ENCODE results near the gene MGAT4C. TPM values are rescaled to one million over a fixed set of nuclear protein-coding genes. Genes with fewer than 3 reads are reported as not detected.
A peak's percentile ranks its signal among the peaks of the same experiment; 100 is the strongest.
"Not testable (repeated sequence)": the region's sequence is repeated elsewhere in the genome, so short reads cannot be mapped to it uniquely, and the experiment has no call there.

MGAT4C gene
- total RNA-seq (2014; rRNA removed; shearing (Covaris generic)) = 0.18 TPM in 1 of 2 replicates, not detected in the other

GRCh38 chr12:86256163-86256562 is at the start of gene MGAT4C:
MGAT4C (minus strand) TSS chr12:86256391.
- no peak for DNase-seq (ENCODE audit: low spot score)
- in situ Hi-C loops (cut with HindIII; ENCODE audit: low sequenced_read_pairs) = no loop called here

GRCh38 chr12:86296396-86296795 is 40.2 kb upstream of the MGAT4C start:
- DNase-seq (ENCODE audit: low spot score); in situ Hi-C loops (cut with HindIII; ENCODE audit: low sequenced_read_pairs): not testable (repeated sequence)

- in situ Hi-C loops (cut with HindIII; ENCODE audit: low sequenced_read_pairs) = no loop called here
Measured at GRCh38 chr12:86293682-86294240, 37.6 kb upstream of the MGAT4C start.

GRCh38 chr12:86292480-86292879 is 36.3 kb upstream of the MGAT4C start:
- no peak for DNase-seq (ENCODE audit: low spot score)
- in situ Hi-C loops (cut with HindIII; ENCODE audit: low sequenced_read_pairs) = no loop called here

More at GRCh38 chr12:86293682-86294240, 37.6 kb upstream of the MGAT4C start:
- no peak for DNase-seq (ENCODE audit: low spot score)

- in situ Hi-C loops (cut with HindIII; ENCODE audit: low sequenced_read_pairs) = no loop called here
- DNase-seq (ENCODE audit: low spot score) = no peak
Measured at GRCh38 chr12:86290615-86291014, 34.4 kb upstream of the MGAT4C start.

GRCh38 chr12:86286119-86286518 is 29.9 kb upstream of the MGAT4C start:
- no peak for DNase-seq (ENCODE audit: low spot score)
- in situ Hi-C loops (cut with HindIII; ENCODE audit: low sequenced_read_pairs) = no loop called here

GRCh38 chr12:86283620-86284019 is 27.4 kb upstream of the MGAT4C start:
- in situ Hi-C loops (cut with HindIII; ENCODE audit: low sequenced_read_pairs) = no loop called here
- no peak for DNase-seq (ENCODE audit: low spot score)

- DNase-seq (ENCODE audit: low spot score) = no peak
- in situ Hi-C loops (cut with HindIII; ENCODE audit: low sequenced_read_pairs) = no loop called here
Measured at GRCh38 chr12:86275356-86275755, 19.2 kb upstream of the MGAT4C start.

GRCh38 chr12:86265329-86265695 is 9.1 kb upstream of the MGAT4C start:
- in situ Hi-C loops (cut with HindIII; ENCODE audit: low sequenced_read_pairs) = no loop called here
- no peak for DNase-seq (ENCODE audit: low spot score)

- in situ Hi-C loops (cut with HindIII; ENCODE audit: low sequenced_read_pairs) = no loop called here
- DNase-seq (ENCODE audit: low spot score) = no peak
Measured at GRCh38 chr12:86264451-86265328, 8.5 kb upstream of the MGAT4C start.

- in situ Hi-C loops (cut with HindIII; ENCODE audit: low sequenced_read_pairs) = no loop called here
- DNase-seq (ENCODE audit: low spot score) = no peak
Measured at GRCh38 chr12:86261578-86261977, 5.4 kb upstream of the MGAT4C start.

GRCh38 chr12:86261142-86261541 is 5.0 kb upstream of the MGAT4C start:
- DNase-seq (ENCODE audit: low spot score) = no peak
- in situ Hi-C loops (cut with HindIII; ENCODE audit: low sequenced_read_pairs) = no loop called here

- no peak for DNase-seq (ENCODE audit: low spot score)
- in situ Hi-C loops (cut with HindIII; ENCODE audit: low sequenced_read_pairs) = no loop called here
Measured at GRCh38 chr12:86260183-86260582, 4.0 kb upstream of the MGAT4C start.

- in situ Hi-C loops (cut with HindIII; ENCODE audit: low sequenced_read_pairs) = no loop called here
- no peak for DNase-seq (ENCODE audit: low spot score)
Measured at GRCh38 chr12:86257134-86257533, 943 bp upstream of the MGAT4C start.

- no peak for DNase-seq (ENCODE audit: low spot score)
- in situ Hi-C loops (cut with HindIII; ENCODE audit: low sequenced_read_pairs) = no loop called here
Measured at GRCh38 chr12:86254399-86255107, 1.6 kb downstream of the MGAT4C start.

- no peak for DNase-seq (ENCODE audit: low spot score)
- in situ Hi-C loops (cut with HindIII; ENCODE audit: low sequenced_read_pairs) = no loop called here
Measured at GRCh38 chr12:86249851-86250250, 6.3 kb downstream of the MGAT4C start.

GRCh38 chr12:86249276-86249675 is 6.9 kb downstream of the MGAT4C start:
- no peak for DNase-seq (ENCODE audit: low spot score)
- in situ Hi-C loops (cut with HindIII; ENCODE audit: low sequenced_read_pairs) = no loop called here

- DNase-seq (ENCODE audit: low spot score) = no peak
- in situ Hi-C loops (cut with HindIII; ENCODE audit: low sequenced_read_pairs) = no loop called here
Measured at GRCh38 chr12:86247871-86248270, 8.3 kb downstream of the MGAT4C start.

GRCh38 chr12:86241600-86241999 is 14.6 kb downstream of the MGAT4C start:
- no peak for DNase-seq (ENCODE audit: low spot score)
- in situ Hi-C loops (cut with HindIII; ENCODE audit: low sequenced_read_pairs) = no loop called here

- peak; percentile 15 for DNase-seq (ENCODE audit: low spot score)
- in situ Hi-C loops (cut with HindIII; ENCODE audit: low sequenced_read_pairs) = no loop called here
Measured at GRCh38 chr12:86234316-86234855, 21.8 kb downstream of the MGAT4C start.
